Measurements from ENCODE around the gene FAM83B. TPM values are rescaled to one million over a fixed set of nuclear protein-coding genes. Genes with fewer than 3 reads are reported as not detected.
"Not testable (repeated sequence)": the region's sequence is repeated elsewhere in the genome, so short reads cannot be mapped to it uniquely, and the experiment has no call there.

The FAM83B gene
- total RNA-seq, 1 donor from 2014 or later = not detected

- no peak for DNase-seq (ENCODE audit: low read depth, low spot score)
Measured at GRCh38 chr6:54898767-54899166, 52.2 kb downstream of the FAM83B start.

GRCh38 chr6:54899442-54899841 lies 52.9 kb downstream of the FAM83B start:
- DNase-seq (ENCODE audit: low read depth, low spot score) = no peak

- no peak for DNase-seq (ENCODE audit: low read depth, low spot score)
Measured at GRCh38 chr6:54899986-54900385, 53.4 kb downstream of the FAM83B start.

- no peak for DNase-seq (ENCODE audit: low read depth, low spot score)
Measured at GRCh38 chr6:54900666-54901065, 54.1 kb downstream of the FAM83B start.

GRCh38 chr6:54903884-54904283 lies 57.3 kb downstream of the FAM83B start:
- DNase-seq (ENCODE audit: low read depth, low spot score) = no peak

GRCh38 chr6:54907355-54907754 lies 60.8 kb downstream of the FAM83B start:
- no peak for DNase-seq (ENCODE audit: low read depth, low spot score)

- no peak for DNase-seq (ENCODE audit: low read depth, low spot score)
Measured at GRCh38 chr6:54909184-54909583, 62.6 kb downstream of the FAM83B start.

GRCh38 chr6:54910431-54910884 lies 63.9 kb downstream of the FAM83B start:
- DNase-seq (ENCODE audit: low read depth, low spot score) = no peak

- DNase-seq (ENCODE audit: low read depth, low spot score) = no peak
Measured at GRCh38 chr6:54910921-54911320, 64.3 kb downstream of the FAM83B start.

GRCh38 chr6:54913211-54913610 lies 66.6 kb downstream of the FAM83B start:
- DNase-seq (ENCODE audit: low read depth, low spot score) = no peak

- no peak for DNase-seq (ENCODE audit: low read depth, low spot score)
Measured at GRCh38 chr6:54916858-54917257, 70.3 kb downstream of the FAM83B start.

GRCh38 chr6:54920628-54921027 lies 74.1 kb downstream of the FAM83B start:
- DNase-seq (ENCODE audit: low read depth, low spot score) = no peak

GRCh38 chr6:54921891-54922290 lies 75.3 kb downstream of the FAM83B start:
- no peak for DNase-seq (ENCODE audit: low read depth, low spot score)

- no peak for DNase-seq (ENCODE audit: low read depth, low spot score)
Measured at GRCh38 chr6:54929245-54929909, 82.8 kb downstream of the FAM83B start.

GRCh38 chr6:54932622-54933021 lies 86.1 kb downstream of the FAM83B start:
- no peak for DNase-seq (ENCODE audit: low read depth, low spot score)

- no peak for DNase-seq (ENCODE audit: low read depth, low spot score)
Measured at GRCh38 chr6:54935739-54936138, 89.2 kb downstream of the FAM83B start.

- no peak for DNase-seq (ENCODE audit: low read depth, low spot score)
Measured at GRCh38 chr6:54937371-54937770, 90.8 kb downstream of the FAM83B start.

GRCh38 chr6:54957698-54958097 lies 111.1 kb downstream of the FAM83B start:
- DNase-seq (ENCODE audit: low read depth, low spot score) = no peak

GRCh38 chr6:54958446-54958845 lies 111.9 kb downstream of the FAM83B start:
- DNase-seq (ENCODE audit: low read depth, low spot score) = no peak

GRCh38 chr6:54959820-54960219 lies 113.2 kb downstream of the FAM83B start:
- DNase-seq (ENCODE audit: low read depth, low spot score) = no peak

- DNase-seq (ENCODE audit: low read depth, low spot score) = not testable (repeated sequence)
Measured at GRCh38 chr6:54961372-54961771, 114.8 kb downstream of the FAM83B start.

- no peak for DNase-seq (ENCODE audit: low read depth, low spot score)
Measured at GRCh38 chr6:54970337-54970736, 123.8 kb downstream of the FAM83B start.

GRCh38 chr6:54971825-54972224 lies 125.3 kb downstream of the FAM83B start:
- no peak for DNase-seq (ENCODE audit: low read depth, low spot score)

GRCh38 chr6:54979161-54979560 lies 132.6 kb downstream of the FAM83B start:
- not testable (repeated sequence) for DNase-seq (ENCODE audit: low read depth, low spot score)

Data from pulmonary artery endothelial cell (primary cell).